GM21737 (cell line): Measurements from ENCODE around the gene ADPRHL1.

ENCODE experiments used
- ATAC-seq: cut with Tn5 transposase; IDR thresholded peaks from one replicate; pipeline ENCODE4 v1.9.1; 2021; ENCODE audit warnings: mild to moderate bottlenecking, moderate library complexity; ENCODE audit not compliant: unreplicated experiment

ADPRHL1 gene

GRCh38 chr13:113417836-113418721 lies 35.2 kb downstream of the ADPRHL1 start:
- no peak for ATAC-seq

- ATAC-seq: no peak
These were observed 36.1 kb downstream of the ADPRHL1 start for GRCh38 chr13:113417008-113417751.

GRCh38 chr13:113415825-113416224 lies 37.5 kb downstream of the ADPRHL1 start:
- ATAC-seq: no peak

- ATAC-seq: no peak
These were observed 38.3 kb downstream of the ADPRHL1 start for GRCh38 chr13:113415032-113415431.

- ATAC-seq: no peak
These were observed 39.0 kb downstream of the ADPRHL1 start for GRCh38 chr13:113414335-113414734.

GRCh38 chr13:113413898-113414282 lies 39.4 kb downstream of the ADPRHL1 start:
- no peak for ATAC-seq

GRCh38 chr13:113413178-113413897 lies 40.0 kb downstream of the ADPRHL1 start:
- ATAC-seq: no peak

- ATAC-seq: no peak
These were observed 40.8 kb downstream of the ADPRHL1 start for GRCh38 chr13:113412440-113412839.

- ATAC-seq: no peak
These were observed 41.9 kb downstream of the ADPRHL1 start for GRCh38 chr13:113411216-113412023.

GRCh38 chr13:113410472-113411201 lies 42.7 kb downstream of the ADPRHL1 start:
- ATAC-seq: no peak

- ATAC-seq: no peak
These were observed 44.7 kb downstream of the ADPRHL1 start for GRCh38 chr13:113408562-113408961.

GRCh38 chr13:113407531-113408393 lies 45.5 kb downstream of the ADPRHL1 start:
- no peak for ATAC-seq

- ATAC-seq: no peak
These were observed 46.2 kb downstream of the ADPRHL1 start for GRCh38 chr13:113407103-113407530.

- ATAC-seq: no peak
These were observed 46.8 kb downstream of the ADPRHL1 start for GRCh38 chr13:113406321-113407102.

- no peak for ATAC-seq
These were observed 47.6 kb downstream of the ADPRHL1 start for GRCh38 chr13:113405481-113406300.

GRCh38 chr13:113404723-113405471 lies 48.4 kb downstream of the ADPRHL1 start:
- ATAC-seq: no peak

- no peak for ATAC-seq
These were observed 48.9 kb downstream of the ADPRHL1 start for GRCh38 chr13:113404366-113404722.
